ENCODE measurements around the gene TEX35.

DNA sequence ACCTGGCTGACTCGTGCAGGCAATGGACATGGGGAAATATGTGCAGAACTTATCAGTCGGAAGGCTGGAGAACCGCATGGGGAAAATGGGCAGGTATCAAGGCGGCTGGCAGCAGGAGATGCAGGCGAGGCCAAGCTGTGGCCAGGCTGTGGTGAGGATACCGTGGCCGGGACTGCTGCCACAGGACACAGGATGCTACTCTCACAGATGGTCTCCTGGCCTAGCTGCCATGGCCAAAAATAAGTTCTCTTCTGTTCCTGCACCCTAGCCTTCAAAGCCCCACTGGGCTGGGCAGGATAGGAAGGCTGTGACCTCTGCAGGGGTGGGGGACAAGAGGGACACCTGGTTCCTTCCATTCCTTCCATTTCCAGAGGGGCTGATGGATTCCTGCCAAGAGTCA, 26.4 kb downstream of the TEX35 start:
- TF ChIP-seq, protein P1, sequence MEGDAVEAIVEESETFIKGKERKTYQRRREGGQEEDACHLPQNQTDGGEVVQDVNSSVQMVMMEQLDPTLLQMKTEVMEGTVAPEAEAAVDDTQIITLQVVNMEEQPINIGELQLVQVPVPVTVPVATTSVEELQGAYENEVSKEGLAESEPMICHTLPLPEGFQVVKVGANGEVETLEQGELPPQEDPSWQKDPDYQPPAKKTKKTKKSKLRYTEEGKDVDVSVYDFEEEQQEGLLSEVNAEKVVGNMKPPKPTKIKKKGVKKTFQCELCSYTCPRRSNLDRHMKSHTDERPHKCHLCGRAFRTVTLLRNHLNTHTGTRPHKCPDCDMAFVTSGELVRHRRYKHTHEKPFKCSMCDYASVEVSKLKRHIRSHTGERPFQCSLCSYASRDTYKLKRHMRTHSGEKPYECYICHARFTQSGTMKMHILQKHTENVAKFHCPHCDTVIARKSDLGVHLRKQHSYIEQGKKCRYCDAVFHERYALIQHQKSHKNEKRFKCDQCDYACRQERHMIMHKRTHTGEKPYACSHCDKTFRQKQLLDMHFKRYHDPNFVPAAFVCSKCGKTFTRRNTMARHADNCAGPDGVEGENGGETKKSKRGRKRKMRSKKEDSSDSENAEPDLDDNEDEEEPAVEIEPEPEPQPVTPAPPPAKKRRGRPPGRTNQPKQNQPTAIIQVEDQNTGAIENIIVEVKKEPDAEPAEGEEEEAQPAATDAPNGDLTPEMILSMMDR (tag by site-specific recombination; IDR thresholded peaks at IDR 0.05), result no peak
- no peak for TF ChIP-seq ZNF174 (tag by site-specific recombination; IDR thresholded peaks at IDR 0.05)
- TF ChIP-seq BCL11B (tag by site-specific recombination; IDR thresholded peaks at IDR 0.05; ENCODE audit: low read depth), result no peak
- TF ChIP-seq, protein P2, sequence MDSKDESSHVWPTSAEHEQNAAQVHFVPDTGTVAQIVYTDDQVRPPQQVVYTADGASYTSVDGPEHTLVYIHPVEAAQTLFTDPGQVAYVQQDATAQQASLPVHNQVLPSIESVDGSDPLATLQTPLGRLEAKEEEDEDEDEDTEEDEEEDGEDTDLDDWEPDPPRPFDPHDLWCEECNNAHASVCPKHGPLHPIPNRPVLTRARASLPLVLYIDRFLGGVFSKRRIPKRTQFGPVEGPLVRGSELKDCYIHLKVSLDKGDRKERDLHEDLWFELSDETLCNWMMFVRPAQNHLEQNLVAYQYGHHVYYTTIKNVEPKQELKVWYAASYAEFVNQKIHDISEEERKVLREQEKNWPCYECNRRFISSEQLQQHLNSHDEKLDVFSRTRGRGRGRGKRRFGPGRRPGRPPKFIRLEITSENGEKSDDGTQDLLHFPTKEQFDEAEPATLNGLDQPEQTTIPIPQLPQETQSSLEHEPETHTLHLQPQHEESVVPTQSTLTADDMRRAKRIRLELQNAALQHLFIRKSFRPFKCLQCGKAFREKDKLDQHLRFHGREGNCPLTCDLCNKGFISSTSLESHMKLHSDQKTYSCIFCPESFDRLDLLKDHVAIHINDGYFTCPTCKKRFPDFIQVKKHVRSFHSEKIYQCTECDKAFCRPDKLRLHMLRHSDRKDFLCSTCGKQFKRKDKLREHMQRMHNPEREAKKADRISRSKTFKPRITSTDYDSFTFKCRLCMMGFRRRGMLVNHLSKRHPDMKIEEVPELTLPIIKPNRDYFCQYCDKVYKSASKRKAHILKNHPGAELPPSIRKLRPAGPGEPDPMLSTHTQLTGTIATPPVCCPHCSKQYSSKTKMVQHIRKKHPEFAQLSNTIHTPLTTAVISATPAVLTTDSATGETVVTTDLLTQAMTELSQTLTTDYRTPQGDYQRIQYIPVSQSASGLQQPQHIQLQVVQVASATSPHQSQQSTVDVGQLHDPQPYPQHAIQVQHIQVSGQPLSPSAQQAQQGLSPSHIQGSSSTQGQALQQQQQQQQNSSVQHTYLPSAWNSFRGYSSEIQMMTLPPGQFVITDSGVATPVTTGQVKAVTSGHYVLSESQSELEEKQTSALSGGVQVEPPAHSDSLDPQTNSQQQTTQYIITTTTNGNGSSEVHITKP (tag by site-specific recombination; IDR thresholded peaks at IDR 0.05), result no peak
- TF ChIP-seq, protein P3, sequence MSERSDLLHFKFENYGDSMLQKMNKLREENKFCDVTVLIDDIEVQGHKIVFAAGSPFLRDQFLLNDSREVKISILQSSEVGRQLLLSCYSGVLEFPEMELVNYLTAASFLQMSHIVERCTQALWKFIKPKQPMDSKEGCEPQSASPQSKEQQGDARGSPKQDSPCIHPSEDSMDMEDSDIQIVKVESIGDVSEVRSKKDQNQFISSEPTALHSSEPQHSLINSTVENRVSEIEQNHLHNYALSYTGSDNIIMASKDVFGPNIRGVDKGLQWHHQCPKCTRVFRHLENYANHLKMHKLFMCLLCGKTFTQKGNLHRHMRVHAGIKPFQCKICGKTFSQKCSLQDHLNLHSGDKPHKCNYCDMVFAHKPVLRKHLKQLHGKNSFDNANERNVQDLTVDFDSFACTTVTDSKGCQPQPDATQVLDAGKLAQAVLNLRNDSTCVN (tag by site-specific recombination; optimal IDR thresholded peaks at IDR 0.05), result no peak
- TF ChIP-seq ZNF768 (tag by site-specific recombination; IDR thresholded peaks at IDR 0.05), result no peak
- TF ChIP-seq, protein P4, sequence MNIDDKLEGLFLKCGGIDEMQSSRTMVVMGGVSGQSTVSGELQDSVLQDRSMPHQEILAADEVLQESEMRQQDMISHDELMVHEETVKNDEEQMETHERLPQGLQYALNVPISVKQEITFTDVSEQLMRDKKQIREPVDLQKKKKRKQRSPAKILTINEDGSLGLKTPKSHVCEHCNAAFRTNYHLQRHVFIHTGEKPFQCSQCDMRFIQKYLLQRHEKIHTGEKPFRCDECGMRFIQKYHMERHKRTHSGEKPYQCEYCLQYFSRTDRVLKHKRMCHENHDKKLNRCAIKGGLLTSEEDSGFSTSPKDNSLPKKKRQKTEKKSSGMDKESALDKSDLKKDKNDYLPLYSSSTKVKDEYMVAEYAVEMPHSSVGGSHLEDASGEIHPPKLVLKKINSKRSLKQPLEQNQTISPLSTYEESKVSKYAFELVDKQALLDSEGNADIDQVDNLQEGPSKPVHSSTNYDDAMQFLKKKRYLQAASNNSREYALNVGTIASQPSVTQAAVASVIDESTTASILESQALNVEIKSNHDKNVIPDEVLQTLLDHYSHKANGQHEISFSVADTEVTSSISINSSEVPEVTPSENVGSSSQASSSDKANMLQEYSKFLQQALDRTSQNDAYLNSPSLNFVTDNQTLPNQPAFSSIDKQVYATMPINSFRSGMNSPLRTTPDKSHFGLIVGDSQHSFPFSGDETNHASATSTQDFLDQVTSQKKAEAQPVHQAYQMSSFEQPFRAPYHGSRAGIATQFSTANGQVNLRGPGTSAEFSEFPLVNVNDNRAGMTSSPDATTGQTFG (tag by site-specific recombination; IDR thresholded peaks at IDR 0.05; ENCODE audit: borderline replicate concordance), result no peak
- TF ChIP-seq, protein P5, sequence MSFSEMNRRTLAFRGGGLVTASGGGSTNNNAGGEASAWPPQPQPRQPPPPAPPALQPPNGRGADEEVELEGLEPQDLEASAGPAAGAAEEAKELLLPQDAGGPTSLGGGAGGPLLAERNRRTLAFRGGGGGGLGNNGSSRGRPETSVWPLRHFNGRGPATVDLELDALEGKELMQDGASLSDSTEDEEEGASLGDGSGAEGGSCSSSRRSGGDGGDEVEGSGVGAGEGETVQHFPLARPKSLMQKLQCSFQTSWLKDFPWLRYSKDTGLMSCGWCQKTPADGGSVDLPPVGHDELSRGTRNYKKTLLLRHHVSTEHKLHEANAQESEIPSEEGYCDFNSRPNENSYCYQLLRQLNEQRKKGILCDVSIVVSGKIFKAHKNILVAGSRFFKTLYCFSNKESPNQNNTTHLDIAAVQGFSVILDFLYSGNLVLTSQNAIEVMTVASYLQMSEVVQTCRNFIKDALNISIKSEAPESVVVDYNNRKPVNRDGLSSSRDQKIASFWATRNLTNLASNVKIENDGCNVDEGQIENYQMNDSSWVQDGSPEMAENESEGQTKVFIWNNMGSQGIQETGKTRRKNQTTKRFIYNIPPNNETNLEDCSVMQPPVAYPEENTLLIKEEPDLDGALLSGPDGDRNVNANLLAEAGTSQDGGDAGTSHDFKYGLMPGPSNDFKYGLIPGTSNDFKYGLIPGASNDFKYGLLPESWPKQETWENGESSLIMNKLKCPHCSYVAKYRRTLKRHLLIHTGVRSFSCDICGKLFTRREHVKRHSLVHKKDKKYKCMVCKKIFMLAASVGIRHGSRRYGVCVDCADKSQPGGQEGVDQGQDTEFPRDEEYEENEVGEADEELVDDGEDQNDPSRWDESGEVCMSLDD (tag by site-specific recombination; IDR thresholded peaks at IDR 0.05), result no peak

Measured in HEK293 (cell line).